Parathyroid adenoma (tissue), 2 donors: Measurements from ENCODE around the gene EPDR1.

Experiments
- H2AFZ ChIP-seq: fragments of 300-600 bp; sonication (generic); one replicate; pipeline ENCODE4 v1.7.0; 2017; ENCODE audit warnings: antibody characterized with exemption, mild to moderate bottlenecking
- H3K27ac ChIP-seq: fragments of 300-600 bp; sonication (generic); one replicate; pipeline ENCODE4 v1.7.0; 2017
- H3K27me3 ChIP-seq: fragments of 300-600 bp; sonication (generic); one replicate; pipeline ENCODE4 v1.7.0; 2017; ENCODE audit warnings: low read length; ENCODE audit not compliant: control insufficient read depth, insufficient read depth
- H3K36me3 ChIP-seq: fragments of 300-600 bp; sonication (generic); one replicate; pipeline ENCODE4 v1.7.0; 2017; ENCODE audit warnings: low read length; ENCODE audit not compliant: control insufficient read depth, insufficient read depth
- H3K4me1 ChIP-seq: fragments of 300-600 bp; sonication (generic); one replicate; pipeline ENCODE4 v1.7.0; 2017; ENCODE audit warnings: control low read depth
- H3K4me2 ChIP-seq: fragments of 300-600 bp; sonication (generic); one replicate; pipeline ENCODE4 v1.7.0; 2017; ENCODE audit warnings: low read length
- H3K4me3 ChIP-seq: fragments of 300-600 bp; sonication (generic); one replicate; pipeline ENCODE4 v1.7.0; 2017; ENCODE audit warnings: low read depth, low read length
- H3K79me2 ChIP-seq: fragments of 300-600 bp; sonication (generic); one replicate; pipeline ENCODE4 v1.7.0; 2017; ENCODE audit warnings: control low read depth
- H3K9ac ChIP-seq: fragments of 300-600 bp; sonication (generic); one replicate; pipeline ENCODE4 v1.7.0; 2017; ENCODE audit warnings: mild to moderate bottlenecking
- H3K9me3 ChIP-seq: fragments of 300-600 bp; sonication (generic); one replicate; pipeline ENCODE4 v1.7.0; 2017; ENCODE audit warnings: low read length; ENCODE audit not compliant: control insufficient read depth
- CTCF ChIP-seq: fragments of 300-600 bp; sonication (generic); IDR thresholded peaks from one replicate; pipeline ENCODE4 v1.7.0; 2017; ENCODE audit warnings: antibody characterized with exemption, mild to moderate bottlenecking
- donor health status: primary hyperparathyroidism.

EPDR1 gene

GRCh38 chr7:37920849-37921805, 687 bp downstream of the EPDR1 start:
- Histone ChIP-seq H3K9me3 (no peaks in the 10 kb centered on the region), H2AFZ (peak overlapping the region; percentile 95), H3K4me3 (peak overlapping the region; percentile 41), H3K36me3 (no peaks in the 10 kb centered on the region), H3K27me3 (no peaks in the 10 kb centered on the region), H3K27ac (peak overlapping the region; percentile 69), H3K79me2 (no peaks in the 10 kb centered on the region), H3K4me2 (peak overlapping the region; percentile 84), H3K9ac (peak overlapping the region; percentile 19), H3K4me1 (no peaks in the 10 kb centered on the region)
- no peak for TF ChIP-seq CTCF

- no peak for TF ChIP-seq CTCF
- H3K36me3 ChIP-seq, result no peaks in the 10 kb centered on the region
- no peaks in the 10 kb centered on the region for H3K9me3 ChIP-seq
- no peak overlapping the region for H3K27ac ChIP-seq
- no peaks in the 10 kb centered on the region for H3K27me3 ChIP-seq
- no peaks in the 10 kb centered on the region for H3K4me1 ChIP-seq
- no peak overlapping the region for H2AFZ ChIP-seq
- H3K79me2 ChIP-seq, result no peaks in the 10 kb centered on the region
- H3K4me3 ChIP-seq, result peak overlapping the region; percentile 41
- no peak overlapping the region for H3K9ac ChIP-seq
- no peak overlapping the region for H3K4me2 ChIP-seq
Observed at GRCh38 chr7:37921876-37922275, 1.4 kb downstream of the EPDR1 start.

GRCh38 chr7:37923996-37924395, 3.6 kb downstream of the EPDR1 start:
- TF ChIP-seq CTCF, result no peak
- no peak overlapping the region for H2AFZ ChIP-seq
- no peaks in the 10 kb centered on the region for H3K27me3 ChIP-seq
- peaks cover 4% of the 10 kb centered on the region for H3K4me1 ChIP-seq
- H3K27ac ChIP-seq, result no peak overlapping the region
- H3K79me2 ChIP-seq, result no peaks in the 10 kb centered on the region
- no peaks in the 10 kb centered on the region for H3K9me3 ChIP-seq
- no peak overlapping the region for H3K9ac ChIP-seq
- no peak overlapping the region for H3K4me3 ChIP-seq
- H3K36me3 ChIP-seq, result no peaks in the 10 kb centered on the region
- no peak overlapping the region for H3K4me2 ChIP-seq

- no peak overlapping the region for H3K27ac ChIP-seq
- H3K4me3 ChIP-seq, result no peak overlapping the region
- no peak overlapping the region for H3K9ac ChIP-seq
- H3K79me2 ChIP-seq, result no peaks in the 10 kb centered on the region
- H3K27me3 ChIP-seq, result no peaks in the 10 kb centered on the region
- no peak overlapping the region for H2AFZ ChIP-seq
- H3K4me1 ChIP-seq, result peaks cover 4% of the 10 kb centered on the region
- no peak overlapping the region for H3K4me2 ChIP-seq
- no peak for TF ChIP-seq CTCF
- no peaks in the 10 kb centered on the region for H3K9me3 ChIP-seq
- H3K36me3 ChIP-seq, result no peaks in the 10 kb centered on the region
Observed at GRCh38 chr7:37924491-37925041, 4.1 kb downstream of the EPDR1 start.
